DMS114 treated with DMSO at 0.1 percent for 48 hours (cell line): ENCODE data around the gene PTGIS.

Source experiments
- DNase-seq: peaks from one replicate; lab custom pipeline; 2025; ENCODE audit not compliant: unreplicated experiment; lab: John Stamatoyannopoulos, UW

Gene PTGIS

DNA sequence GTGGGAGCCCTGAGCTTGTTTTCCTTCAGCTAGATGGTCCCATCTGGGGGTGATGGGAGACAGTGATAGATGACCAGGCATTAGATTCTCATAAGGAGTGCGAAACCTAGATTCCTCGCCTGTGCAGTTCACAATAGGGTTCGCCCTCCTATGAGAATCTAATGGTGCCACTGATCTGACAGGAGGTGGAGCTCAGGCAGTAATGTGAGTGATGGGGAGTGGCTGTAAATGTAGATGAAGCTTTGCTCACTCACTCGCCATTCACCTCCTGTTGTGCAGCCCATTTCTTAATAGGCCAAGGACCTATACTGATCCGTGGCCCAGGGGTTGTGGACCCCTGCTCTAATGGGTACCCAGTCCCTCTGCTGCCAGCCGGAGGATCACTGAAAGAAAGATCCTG is 64.8 kb downstream of the PTGIS start:
- no peak for DNase-seq

- DNase-seq: peak; percentile 66
Measured at GRCh38 chr20:49501917-49502316, 66.0 kb downstream of the PTGIS start.

DNA sequence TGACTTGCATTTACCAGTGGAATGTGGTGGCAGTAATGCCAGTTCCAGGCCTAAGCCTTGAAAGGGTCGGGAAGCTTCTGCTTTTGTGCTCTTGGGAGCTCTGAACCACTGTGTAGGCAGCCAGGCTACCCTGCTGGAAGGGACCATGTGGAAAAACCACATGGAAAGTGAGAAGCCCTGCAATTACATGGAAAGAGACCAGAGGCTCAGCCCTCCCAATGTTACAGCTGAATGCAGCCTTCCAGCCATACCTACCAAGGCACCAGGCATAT is 70.6 kb downstream of the PTGIS start:
- DNase-seq: no peak

GRCh38 chr20:49496553-49497397 is 71.2 kb downstream of the PTGIS start:
- no peak for DNase-seq

DNA sequence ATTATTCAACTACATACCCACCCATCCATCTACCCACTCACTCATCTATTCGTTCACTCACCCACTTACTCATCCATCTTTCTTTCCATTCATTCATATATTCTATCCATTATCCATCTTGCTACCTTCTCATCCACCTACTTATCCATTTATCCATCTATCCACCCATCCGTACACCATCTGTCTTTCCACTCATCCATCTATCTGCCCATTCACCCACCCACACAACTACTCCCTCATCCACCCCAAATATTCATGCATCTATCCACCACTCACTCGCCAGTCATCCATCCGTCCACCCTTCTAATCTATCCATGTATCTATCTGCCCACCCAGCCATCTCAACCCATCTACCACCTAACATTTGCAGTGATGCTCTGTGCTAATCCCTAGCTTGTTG is 71.9 kb downstream of the PTGIS start:
- DNase-seq: no peak

DNA sequence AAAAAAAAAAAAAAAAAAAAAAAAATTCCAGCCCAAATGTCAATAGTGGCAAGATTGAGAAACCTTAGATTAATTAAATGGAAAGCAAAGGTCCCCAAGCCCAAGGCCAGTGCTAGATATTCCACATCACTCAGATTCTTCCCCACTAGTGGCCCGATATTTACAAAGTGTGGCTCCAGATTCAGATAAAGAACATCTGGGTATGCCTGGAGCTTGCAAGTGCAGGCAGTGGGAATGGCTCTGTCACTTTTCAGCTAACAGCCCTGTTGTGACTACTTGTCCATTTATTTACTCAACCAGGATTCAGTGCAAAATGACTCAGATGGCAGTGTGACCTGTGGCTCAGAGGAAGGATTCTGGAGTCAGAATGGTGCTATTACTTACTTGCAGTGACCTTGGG is 77.2 kb downstream of the PTGIS start:
- no peak for DNase-seq

GRCh38 chr20:49489688-49490087 is 78.2 kb downstream of the PTGIS start:
- no peak for DNase-seq

DNA sequence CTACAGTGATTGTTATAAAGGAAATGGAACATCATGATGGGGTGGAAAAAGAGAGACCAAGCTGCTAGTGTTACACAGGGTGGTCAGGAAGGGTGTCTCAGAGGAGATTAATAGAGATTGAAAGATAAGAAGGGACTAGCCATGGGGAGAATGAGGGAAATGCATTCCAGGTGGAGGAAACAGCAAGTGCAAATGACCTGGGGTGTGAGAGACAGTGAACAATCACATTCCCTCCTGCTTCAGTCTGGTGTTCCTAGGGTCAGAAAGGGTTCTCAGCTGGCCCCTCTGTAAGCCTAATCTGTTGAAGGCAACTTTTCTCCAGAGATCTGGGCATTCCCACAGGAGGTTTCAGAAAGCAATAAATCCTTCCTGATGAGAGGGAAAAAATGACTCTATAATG is 81.9 kb downstream of the PTGIS start:
- DNase-seq: no peak

DNA sequence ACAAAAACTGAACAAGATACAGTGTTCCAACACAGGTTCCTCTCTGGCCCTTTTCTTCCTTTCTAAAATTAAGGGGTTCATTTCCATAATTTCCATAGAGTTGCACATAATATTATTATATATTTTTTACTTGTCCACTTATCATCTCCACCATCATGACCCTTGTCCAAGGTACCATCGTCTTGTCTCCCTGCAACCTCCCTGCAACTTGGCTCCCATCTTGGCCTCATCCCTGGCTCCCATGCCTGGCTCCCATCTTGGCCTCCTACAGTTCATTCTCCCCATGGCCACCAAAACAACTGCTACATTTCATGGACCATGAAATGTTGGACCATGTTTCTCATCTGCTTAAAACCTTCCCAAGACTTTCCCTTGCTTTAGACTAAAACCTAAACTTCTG is 82.4 kb downstream of the PTGIS start:
- DNase-seq: no peak

DNA sequence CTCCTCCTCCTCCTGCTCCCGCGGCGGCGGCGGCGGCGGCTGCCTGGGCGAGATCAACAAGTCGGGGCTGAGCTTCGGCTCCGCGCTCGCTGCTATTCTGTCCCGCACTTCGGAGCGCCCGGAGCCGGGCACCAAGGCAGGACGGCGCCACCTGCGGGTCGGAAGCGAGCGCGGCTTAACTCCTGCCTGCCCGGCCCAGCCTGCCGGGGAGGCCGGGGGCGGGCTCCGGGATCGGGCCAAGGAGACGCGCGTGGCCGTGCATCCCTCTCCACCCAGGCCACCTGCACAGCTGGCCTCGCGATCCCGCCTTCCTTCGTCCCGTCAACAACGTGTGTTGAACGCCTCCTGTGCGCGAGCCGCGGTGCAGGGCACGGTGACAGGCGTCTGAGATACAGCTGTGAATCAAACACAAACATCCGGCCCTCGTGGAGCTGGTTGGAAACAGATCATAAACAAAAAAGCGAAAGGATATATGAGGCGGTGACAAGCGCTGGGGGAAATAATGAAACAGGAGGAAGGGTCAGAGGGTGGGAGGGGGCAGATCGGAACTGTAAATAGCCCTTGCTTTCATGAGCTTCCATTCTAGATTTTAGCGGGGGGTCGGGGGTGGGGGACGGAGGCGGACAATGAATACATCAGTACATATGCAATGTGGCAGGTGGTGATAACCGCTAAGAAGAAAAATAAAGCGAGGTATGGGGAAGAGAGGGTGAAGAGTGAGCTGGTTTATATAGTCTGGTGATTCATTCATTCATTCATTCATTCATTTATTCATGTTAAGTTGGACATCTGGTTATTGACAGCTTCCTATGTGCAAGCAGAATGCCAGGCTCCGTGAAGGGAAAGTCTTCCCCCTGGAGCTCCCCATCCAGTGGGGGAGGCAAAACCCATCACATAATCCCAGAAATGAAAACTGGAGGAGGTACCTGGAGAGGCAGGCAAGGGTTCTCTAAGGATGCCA is 83.5 kb downstream of the PTGIS start:
- DNase-seq: peak; percentile 89

- no peak for DNase-seq
Measured at GRCh38 chr20:49483696-49484123, 84.2 kb downstream of the PTGIS start.

GRCh38 chr20:49483018-49483695 is 84.8 kb downstream of the PTGIS start:
- no peak for DNase-seq

- no peak for DNase-seq
Measured at GRCh38 chr20:49482621-49483017, 85.3 kb downstream of the PTGIS start, which contains the start of gene KCNB1. TSS of gene KCNB1 (minus strand) at chr20:49482668. CDS start at chr20:49482480, 188 bp downstream.

- DNase-seq: no peak
Measured at GRCh38 chr20:49482173-49482572, 85.8 kb downstream of the PTGIS start.

GRCh38 chr20:49481116-49481515 is 86.8 kb downstream of the PTGIS start:
- DNase-seq: no peak

DNA sequence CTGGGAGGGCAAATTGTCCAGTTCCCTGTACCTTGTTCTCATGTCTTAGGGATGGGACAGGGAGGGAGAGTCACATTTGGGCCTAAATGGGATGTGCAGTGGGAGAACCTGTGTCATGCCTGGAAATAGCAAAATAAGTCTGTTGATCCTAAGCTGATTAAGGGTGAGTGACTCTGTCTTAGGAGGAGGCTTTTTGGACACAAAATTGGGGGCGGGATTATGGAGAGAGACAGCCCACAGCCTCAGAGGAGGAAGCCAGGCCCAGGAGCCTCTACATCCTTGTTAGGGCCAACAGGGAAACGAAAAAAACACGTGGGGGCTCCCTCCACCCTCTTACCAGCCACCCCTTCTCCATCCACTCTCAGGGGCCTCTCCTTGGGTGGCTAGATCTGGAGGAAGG is 87.7 kb downstream of the PTGIS start:
- DNase-seq: no peak

DNA sequence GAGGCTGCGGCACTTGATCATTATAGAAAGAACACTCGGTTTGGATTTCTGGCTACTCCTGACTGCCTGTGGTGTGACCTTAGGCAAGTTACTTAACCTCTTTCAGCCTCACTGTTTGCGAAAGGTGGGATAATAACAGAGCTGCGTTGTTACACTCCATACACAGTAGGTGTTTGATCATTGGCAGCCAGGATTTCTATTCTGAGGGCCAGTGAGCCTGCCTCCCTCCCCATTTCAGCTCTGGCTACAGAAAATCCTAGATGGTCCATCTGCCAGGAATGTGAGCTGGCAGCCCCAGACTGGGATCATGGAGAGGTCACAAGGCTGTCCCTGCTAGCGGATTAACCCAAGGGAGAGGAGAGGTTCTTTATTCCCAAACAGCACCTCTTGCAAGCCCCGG is 88.2 kb downstream of the PTGIS start:
- DNase-seq: no peak

GRCh38 chr20:49478754-49479689 is 88.9 kb downstream of the PTGIS start:
- no peak for DNase-seq

DNA sequence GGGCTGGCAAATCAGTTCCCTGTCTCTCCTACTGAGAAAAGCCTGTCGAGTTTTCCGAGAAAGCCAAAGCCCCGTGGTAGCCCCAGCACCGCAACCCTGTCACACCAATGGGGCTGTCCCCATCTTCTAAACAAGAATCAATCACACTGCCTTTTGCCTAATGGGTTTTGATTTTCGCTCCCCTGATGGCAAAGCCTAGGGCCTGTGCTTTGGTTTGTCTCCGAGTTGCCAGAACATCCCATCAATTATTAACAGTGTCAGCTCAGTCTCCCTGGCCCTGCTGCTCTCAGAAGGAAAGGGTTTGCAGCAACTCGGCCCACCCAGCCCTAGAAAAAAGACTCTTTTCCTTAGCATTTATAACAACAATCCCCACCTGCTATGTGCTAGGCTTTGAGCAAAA is 89.7 kb downstream of the PTGIS start:
- no peak for DNase-seq

DNA sequence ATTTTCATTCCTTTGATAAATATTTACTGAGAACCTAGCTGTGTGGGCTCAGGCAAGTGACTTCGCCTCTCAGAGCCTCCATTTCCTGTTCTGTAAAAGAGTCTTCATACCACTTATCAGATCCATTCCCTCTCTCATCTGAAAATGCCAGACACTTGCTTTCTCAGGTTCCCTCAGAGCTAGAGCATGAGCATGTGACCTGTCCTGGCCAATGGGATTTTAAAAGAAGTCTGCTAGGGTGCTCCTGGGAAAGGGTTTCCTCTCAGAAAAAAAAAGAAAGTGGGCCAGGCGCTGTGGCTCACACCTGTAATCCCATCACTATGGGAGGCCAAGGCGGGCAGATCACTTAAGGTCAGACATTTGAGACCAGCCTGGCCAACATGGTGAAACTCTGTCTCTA is 90.7 kb downstream of the PTGIS start:
- no peak for DNase-seq

DNA sequence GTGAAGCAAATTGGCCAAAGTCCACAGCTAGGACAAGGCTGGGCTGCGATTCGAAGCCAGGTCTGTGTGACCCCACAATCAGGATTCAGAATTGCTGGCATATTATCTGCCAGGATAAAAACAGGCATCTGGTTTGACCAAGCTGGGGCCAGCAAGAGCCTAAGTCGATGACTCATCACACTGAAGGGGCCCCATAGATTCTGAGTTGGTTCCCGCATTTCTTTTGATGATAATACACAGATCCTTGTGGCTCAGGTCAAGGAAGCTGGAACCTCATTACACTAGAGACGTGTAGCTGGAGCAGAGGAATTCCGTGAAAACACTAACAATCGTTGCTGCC is 92.0 kb downstream of the PTGIS start:
- no peak for DNase-seq
